Activated CD4-positive, alpha-beta T cell treated with anti-CD3 and anti-CD28 coated beads, Interleukin-2, amount 50 U/mL, for 16 hours (primary cell): ENCODE results near the gene SLC25A1.
"Not testable (repeated sequence)": the region's sequence is repeated elsewhere in the genome, so short reads cannot be mapped to it uniquely, and the experiment has no call there.

Experiments
- DNase-seq: peaks from one replicate; pipeline ENCODE4 v3.0.0-alpha.2; 2020

The SLC25A1 gene

DNA sequence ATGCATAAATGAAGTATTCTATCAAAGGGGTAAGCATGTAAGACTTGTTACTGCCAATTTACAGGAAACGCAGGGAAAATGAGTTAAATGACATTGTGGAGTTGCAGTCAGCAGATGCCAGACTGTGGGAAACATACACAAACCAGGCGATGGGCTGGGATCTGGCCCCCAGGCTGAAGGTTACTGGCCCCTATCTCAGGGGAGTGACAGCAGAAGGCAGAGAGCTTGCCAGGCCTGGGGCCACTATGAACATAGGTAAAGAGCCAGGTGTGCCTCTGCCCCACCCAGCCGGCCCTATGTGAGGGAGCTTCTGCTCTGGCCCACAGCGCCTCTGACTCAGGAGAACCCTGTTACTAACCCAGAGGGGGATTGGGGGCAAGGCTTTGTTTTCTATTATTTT lies 26.1 kb upstream of the SLC25A1 start:
- no peak for DNase-seq

GRCh38 chr22:19203834-19204233 lies 25.3 kb upstream of the SLC25A1 start:
- DNase-seq: no peak

DNA sequence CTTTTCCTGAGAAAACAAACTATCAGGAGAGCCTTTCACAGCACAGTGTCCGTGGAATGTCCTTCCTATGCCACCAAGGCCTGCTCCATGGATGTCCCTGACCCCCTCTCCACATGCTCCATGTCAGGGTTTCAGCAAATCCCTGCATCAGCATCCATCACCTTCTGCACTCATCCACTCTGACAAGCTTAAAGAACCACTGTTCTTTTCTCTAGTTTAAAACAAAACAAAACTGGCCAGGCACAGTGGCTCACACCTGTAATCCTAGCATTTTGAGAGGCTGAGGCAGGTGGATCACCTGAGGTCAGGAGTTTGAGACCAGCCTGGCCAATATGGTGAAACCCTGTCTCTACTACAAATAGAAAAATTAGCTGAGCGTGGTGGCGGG lies 24.3 kb upstream of the SLC25A1 start:
- not testable (repeated sequence) for DNase-seq

DNA sequence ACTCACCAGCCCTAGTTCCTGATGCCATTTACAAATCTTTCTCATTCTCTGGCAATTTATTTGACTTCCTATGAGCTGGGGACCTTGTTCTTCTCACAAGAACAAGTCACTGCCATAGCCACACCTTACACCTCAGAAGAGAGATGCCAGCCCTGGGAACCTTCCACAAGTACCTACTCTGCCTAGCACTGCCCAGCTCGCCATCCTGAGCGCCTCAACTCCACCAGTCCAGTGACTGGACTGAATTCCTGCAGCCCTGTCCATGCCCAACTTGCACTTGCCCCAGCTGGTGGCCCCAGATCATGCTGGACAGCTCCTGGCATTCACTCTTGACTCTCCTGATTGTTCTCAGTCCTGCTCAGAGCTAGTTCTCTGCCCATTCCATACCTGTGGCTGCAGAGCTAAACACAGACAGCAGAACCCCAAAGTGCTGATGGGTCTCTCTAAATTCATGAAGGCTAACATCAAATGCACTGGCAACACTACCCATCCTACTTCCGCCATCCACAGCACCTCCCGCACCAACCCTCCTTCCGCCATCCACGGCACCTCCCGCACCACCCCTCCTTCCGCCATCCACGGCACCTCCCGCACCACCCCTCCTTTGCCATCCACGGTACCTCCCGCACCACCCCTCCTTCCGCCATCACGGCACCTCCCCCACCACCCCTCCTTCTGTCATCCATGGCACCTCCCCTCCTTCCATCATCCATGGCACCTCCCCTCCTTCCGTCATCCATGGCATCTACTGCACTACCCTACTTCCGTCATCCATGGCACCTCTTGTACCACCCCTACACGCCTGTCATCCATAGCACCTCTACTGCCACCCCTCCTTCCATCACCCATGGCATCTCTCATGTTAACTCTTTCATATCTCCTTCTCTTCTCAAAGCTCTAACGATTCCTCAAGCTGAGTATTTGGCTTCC lies 23.6 kb upstream of the SLC25A1 start:
- no peak for DNase-seq

DNA sequence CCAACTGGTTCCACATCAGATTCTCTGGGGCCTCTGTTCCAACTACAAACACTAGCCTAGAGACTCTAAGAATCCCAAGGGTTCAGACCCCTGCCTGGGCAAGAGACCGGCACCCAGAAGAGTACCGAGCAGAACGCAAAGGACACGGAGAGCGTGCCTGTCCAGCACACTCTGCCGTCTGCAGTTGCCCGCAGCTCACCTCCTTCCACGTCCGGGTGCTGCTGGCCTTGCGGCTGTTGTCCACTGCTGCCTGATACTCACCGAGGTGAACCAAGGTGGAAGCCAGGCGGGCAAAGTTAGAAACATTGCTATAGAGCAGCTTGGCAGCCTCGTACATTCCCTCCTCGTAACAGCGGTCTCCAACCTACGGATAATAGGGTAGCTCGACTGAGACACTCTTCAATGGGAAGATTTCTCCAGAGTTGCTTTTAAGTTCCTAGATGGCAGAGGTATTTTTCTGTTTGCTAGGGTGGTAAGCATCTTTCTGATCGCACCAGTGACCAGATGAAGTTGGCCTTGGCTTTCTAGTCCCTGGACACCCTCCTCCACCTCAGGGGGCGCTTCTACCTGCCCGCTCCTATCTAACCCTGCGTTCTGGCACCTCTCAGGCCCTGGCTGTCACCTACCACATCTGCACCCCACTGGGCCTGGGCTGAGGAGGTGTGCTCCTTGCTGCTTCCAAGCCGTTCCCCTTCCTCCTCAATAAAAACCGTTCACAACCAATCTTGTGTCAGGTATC lies 22.8 kb upstream of the SLC25A1 start:
- DNase-seq: no peak

- no peak for DNase-seq
Observed at GRCh38 chr22:19199479-19199878, 20.9 kb upstream of the SLC25A1 start.

- DNase-seq: no peak
Observed at GRCh38 chr22:19197997-19198865, 19.7 kb upstream of the SLC25A1 start.

- no peak for DNase-seq
Observed at GRCh38 chr22:19196841-19197612, 18.5 kb upstream of the SLC25A1 start.

DNA sequence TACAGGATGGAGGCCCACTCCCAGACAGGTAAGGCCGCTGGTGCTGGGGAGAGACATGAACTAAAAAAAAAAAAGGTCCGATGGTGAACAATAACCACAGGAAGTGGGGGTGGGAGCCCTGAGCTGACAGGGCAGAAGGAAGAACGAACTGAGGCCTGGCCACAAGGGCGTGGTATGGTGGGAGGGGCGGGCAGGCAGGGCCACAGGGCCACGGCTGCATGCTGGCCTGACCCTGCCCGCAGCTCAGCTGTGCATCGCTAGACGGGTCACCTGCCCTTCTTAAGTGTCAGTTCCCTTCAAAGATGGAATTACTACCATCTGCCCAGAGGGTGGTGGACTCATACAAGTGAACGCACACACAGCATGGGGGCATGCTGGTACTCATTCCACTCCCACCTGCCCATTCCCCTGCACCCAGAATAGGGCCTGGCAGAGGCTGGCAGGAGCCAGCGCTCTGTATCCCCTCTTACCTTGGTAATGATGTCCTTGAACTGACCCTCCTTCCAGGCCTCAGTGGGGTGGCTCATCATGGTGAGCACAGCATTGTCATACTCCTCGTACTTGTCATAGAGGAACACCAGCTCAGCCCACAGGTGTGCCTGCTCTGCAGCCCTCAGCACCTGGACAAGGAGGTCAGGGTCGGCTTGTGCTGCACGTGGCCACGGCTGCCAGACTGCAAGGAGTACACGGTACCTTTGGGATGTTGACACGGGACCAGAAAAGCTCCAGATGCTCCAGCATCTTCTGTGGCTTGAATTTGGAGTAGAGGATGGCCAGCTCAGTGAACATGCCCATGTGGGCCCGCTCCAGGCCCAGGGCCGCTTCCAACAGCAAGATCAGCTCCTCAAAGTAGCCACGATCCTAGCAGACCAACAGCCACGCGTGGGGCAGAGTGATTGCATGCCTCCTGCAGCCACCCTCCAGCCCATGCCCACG lies 17.5 kb upstream of the SLC25A1 start:
- DNase-seq: no peak

DNA sequence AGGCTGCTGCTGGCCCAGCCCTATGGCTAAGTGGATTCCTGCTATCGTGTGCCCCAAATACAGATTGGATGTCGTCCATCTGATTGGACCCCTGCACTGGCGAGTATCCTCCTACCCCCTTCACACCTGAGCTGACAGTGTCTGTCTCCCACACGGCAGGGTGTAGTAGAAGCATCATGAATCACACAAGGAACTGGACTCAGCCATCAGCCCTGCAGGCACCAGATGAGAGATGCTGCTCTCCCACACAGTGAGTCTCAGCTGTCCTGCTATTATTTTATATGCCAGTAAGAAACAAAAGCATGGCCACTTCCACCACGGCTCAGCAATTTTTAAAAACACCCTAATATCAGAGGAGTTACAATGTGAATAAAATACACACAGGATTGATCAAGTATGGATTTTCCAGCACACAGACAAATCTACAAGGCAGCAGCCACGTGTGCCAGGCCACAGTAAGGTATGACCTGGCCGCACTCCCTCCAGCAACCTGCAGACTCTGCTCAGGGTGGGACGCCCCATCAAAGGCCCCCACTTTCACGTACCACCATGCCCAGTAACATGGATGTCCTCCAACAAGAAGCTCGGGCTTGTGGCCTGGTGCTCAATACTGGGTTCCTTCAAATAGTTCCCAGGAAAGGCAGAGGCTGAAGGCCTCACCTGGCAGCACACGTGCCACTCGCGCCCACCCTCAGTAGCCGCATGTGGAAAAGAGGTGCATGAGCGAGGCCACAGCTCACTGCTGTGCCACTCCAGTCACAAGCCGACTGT lies 16.4 kb upstream of the SLC25A1 start:
- no peak for DNase-seq

GRCh38 chr22:19193879-19194278 lies 15.3 kb upstream of the SLC25A1 start:
- no peak for DNase-seq

DNA sequence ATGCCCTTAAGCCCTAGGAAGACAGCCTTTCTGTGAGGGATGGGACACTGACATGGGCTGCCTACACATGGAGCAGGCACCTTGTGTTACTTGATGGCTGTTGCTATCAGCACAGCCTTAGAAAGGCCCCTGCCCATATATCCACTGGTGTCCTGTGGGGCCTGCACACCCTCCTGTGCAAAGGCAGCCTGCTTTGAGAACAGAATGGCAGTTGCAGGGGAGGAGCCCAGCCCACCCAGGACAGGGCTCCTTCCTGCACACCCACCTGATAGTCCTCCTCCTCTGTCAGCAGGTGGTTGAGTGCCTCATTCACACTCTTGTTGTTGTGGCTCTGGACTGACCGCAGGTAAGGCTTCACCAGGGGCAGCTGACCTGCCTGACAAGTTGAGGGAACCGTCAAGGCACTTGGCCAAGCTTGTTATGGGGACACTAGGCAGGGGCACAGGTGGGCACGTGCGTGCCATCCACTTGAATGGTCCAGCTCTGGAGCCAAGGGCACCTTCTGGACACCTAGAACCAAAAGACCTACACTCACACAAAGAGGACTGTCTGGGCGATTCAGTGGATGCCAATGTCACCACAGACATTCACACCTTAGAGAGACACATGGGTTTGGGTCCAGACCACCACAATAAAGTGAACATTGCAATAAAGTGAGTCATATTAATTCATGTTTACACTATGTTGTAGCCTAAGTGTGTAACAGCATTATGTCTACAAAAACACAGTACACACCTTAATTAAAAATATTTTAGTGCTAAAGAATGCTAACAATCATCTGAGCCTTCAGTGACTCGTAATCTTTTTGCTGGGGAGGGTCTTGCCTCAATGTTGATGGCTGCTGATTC lies 9.4 kb upstream of the SLC25A1 start:
- no peak for DNase-seq

DNA sequence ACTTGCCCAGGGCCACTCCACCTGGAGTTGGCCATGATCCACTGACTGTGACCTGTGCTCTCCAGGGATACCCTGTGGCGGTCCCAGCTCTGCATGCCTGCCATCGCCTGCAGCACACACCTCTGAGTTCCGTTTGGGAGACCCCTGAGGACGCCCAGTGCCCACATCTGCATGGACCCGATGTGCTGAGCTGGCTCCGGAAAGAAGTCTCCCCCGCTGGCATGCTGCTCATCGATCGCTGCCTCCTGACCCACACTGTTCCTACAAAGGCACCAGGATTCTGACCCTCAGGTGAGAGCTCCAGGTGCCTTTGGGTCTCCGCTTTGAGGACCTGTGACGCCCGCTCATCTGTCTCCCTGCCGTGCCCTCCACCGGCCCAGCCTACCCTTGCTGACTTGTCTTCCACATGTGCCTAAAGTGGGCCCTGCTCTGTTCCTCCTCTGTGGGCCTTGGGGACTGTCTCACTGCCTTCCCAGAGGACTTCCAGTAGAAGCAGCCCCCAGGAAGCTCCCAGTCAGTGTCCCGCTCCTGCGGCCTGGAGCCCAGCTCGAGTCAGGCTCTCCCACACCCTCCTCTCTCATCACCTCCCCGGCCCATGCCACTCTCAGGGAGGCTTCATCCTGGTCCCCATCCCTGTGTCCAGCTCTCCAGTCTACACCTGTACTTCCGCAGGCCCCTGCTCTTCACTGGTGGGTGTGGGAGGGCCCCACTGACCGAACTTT lies 5.9 kb upstream of the SLC25A1 start:
- DNase-seq: no peak

- no peak for DNase-seq
Observed at GRCh38 chr22:19183216-19183615, 4.7 kb upstream of the SLC25A1 start.

DNA sequence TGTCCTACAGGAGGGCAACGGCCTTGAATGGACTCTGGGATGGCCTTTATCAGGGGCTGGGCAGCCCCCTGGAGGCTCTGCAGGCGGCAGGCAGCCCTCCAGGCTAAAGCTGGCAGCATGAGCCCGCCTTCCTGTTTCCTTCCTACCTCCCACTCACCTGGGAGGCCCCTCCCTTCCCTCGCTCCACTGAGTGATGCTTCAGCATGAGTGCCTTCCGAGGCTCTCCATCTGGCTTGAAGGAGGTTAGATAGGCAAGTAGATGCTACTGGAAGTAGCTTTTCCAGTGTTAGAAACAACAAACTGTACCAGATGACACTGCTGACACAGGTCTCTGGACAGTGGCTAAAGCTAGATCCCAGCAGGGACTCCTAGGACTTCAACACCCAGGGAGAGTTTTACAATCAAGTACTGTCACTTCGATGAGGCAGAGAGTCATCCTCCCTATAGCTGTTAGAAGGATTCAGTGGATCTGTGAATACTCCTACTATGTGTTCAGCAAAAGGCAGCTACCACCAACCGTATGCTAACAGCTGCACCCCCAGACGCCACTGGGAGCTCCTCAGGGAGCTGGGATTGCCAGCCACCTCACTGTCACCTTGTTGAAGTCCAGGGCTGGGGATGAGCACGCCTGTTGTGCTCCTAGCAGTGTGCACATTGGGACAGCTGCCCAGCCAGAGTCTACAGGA lies 4.1 kb upstream of the SLC25A1 start:
- DNase-seq: no peak

- no peak for DNase-seq
Observed at GRCh38 chr22:19181786-19182471, 3.4 kb upstream of the SLC25A1 start.

DNA sequence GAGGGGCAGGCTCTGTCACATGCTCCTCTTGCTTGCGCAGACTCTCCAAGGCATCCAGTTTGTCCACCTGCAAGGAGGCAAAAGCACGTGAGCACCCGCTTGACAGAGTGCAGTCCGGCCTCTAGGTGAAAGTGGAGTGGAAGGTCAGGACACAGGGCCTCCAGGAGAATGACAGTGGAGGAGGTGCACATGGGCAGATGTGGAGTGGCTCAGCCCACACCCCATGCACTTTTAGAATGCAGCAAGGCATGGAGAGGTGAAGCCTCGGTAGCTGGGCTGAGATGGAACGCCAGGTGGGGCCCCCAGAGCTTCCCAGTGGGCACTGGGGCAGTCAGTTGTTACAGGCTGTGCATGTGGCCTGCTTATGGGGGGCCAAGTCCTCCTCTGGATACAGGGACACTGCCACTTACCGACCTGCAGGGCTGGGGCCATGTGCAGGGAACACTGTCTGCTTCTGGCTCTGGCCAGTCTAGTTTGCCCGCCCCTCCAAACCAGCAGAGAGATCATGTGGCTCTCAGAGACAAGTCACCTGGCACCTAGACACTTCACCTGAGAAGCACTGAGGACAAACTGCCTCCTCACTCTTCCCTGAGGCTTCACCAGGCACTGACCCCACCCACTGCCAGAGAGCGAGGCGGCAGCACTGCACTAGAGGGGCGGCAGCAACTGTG lies 2.3 kb upstream of the SLC25A1 start:
- no peak for DNase-seq
